Thyroid gland (tissue), 4 donors: ENCODE results near the gene FBLN1. TPM values are rescaled to one million over a fixed set of nuclear protein-coding genes. Genes with fewer than 3 reads are reported as not detected.

Experiments
- DNase-seq, 2 donors: peaks; one replicate each; pipeline ENCODE4 v3.0.0-alpha.2; 2019
- H3K27ac ChIP-seq, 3 donors: fragments of 200-600 bp; sonication (generic); 1 replicate in 2 of 3; 2 replicates in 1 of 3; pipeline ENCODE4 v1.5.1; 2016 to 2019; ENCODE audit warnings: mild to moderate bottlenecking in 1 of 3, moderate library complexity in 1 of 3
- H3K27me3 ChIP-seq: fragments of 200-600 bp; sonication (generic); one replicate; pipeline ENCODE4 v1.5.1; 2019
- H3K36me3 ChIP-seq, 2 donors: fragments of 200-600 bp; sonication (generic); one replicate each; pipeline ENCODE4 v1.5.1; 2016 to 2019
- H3K4me1 ChIP-seq, 2 donors: fragments of 200-600 bp; sonication (generic); one replicate each; pipeline ENCODE4 v1.5.1; 2017 to 2019
- H3K4me3 ChIP-seq, 3 donors: fragments of 200-600 bp; sonication (generic); replicated peaks in 1 of 3; 1 replicate in 2 of 3; 2 replicates in 1 of 3; pipeline ENCODE4 v1.5.1; 2016; ENCODE audit warnings: mild to moderate bottlenecking in 1 of 3
- H3K9me3 ChIP-seq: fragments of 200-600 bp; sonication (generic); one replicate; pipeline ENCODE4 v1.5.1; 2017
- CTCF ChIP-seq, 6 experiments: fragments of 200-600 bp in 3 of 6; fragments of 450-650 bp in 3 of 6; sonication (generic) in 3 of 6; IDR thresholded peaks; one replicate each; pipeline ENCODE4 v1.5.1; 2016 to 2019; ENCODE audit warnings: antibody characterized with exemption in 6 of 6, mild to moderate bottlenecking in 2 of 6, inconsistent platforms in 1 of 6, moderate library complexity in 1 of 6
- POLR2A ChIP-seq, 2 donors: fragments of 450-650 bp; IDR thresholded peaks; one replicate each; pipeline ENCODE4 v1.6.1; 2017; ENCODE audit warnings: antibody characterized with exemption in 2 of 2, mild to moderate bottlenecking in 2 of 2, moderate library complexity in 1 of 2
- WGBS, 2 donors: methylation state at CpG; one replicate each; pipeline ENCODE4 v1.1.5; 2017; 5-methylcytosine and 5-hydroxymethylcytosine counted together
- intact Hi-C: fragments of 100-400 bp; cut with DNase I; formaldehyde crosslinking; loops from one replicate; pipeline ENCODE4 v1.15.1; 2023
- total RNA-seq, 4 donors: library from RNA; depleted of rRNA; stranded (reverse); fragments of >200 nt; gene quantifications; one replicate each; pipeline ENCODE4 v1.2.3, GENCODE V29; 2016

The FBLN1 gene, protein sequence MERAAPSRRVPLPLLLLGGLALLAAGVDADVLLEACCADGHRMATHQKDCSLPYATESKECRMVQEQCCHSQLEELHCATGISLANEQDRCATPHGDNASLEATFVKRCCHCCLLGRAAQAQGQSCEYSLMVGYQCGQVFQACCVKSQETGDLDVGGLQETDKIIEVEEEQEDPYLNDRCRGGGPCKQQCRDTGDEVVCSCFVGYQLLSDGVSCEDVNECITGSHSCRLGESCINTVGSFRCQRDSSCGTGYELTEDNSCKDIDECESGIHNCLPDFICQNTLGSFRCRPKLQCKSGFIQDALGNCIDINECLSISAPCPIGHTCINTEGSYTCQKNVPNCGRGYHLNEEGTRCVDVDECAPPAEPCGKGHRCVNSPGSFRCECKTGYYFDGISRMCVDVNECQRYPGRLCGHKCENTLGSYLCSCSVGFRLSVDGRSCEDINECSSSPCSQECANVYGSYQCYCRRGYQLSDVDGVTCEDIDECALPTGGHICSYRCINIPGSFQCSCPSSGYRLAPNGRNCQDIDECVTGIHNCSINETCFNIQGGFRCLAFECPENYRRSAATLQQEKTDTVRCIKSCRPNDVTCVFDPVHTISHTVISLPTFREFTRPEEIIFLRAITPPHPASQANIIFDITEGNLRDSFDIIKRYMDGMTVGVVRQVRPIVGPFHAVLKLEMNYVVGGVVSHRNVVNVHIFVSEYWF
- 100 to 1,000 TPM in 3 of 4 donors, 10 to 100 TPM in 1; 52.3 to 199 (median 163) TPM for total RNA-seq

DNA sequence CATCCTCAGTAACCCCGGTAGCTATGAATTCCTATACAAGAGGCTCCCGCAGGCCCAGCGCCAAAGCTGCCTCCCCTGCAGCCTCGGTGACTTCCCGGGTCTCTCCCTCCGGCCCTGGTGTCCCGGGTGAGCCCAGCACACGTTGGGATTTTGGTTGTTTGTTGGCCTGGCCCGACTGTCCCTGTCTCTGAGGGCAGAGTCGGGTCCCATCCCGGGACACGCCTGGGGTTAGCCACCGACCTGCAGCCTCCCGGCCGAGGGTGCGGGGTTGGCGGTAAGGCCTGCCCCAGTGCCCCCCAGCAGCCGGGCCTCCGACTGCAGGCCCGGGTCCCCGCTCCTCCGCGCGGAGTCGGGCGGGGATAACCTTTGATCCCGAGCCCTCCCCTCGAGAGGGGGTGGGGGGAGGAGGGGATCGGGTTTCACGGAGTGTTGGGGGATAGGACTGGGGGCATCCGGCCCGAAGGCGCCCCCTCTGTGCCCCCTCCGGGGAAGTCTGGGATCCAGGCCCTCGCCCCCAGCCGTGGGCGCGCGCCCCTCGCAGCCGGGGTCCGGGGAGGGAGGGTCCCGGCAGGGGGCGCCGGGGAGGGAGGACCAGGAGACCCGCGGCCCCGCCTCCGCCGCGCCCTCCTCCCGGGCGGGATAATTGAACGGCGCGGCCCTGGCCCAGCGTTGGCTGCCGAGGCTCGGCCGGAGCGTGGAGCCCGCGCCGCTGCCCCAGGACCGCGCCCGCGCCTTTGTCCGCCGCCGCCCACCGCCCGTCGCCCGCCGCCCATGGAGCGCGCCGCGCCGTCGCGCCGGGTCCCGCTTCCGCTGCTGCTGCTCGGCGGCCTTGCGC lies at the start of gene FBLN1:
TSS of gene FBLN1 (plus strand) at position 669 of the 835 bp plus-strand sequence. CDS start at position 772, 103 bp downstream.
- intact Hi-C loops = no loop called here
- 8 to 14% methylated on average over 9 to 17 of the region's 89 CpGs for WGBS, 2 donors
- peaks cover 10% of the 10 kb centered on the region in 2 donors for H3K4me1 ChIP-seq

DNA sequence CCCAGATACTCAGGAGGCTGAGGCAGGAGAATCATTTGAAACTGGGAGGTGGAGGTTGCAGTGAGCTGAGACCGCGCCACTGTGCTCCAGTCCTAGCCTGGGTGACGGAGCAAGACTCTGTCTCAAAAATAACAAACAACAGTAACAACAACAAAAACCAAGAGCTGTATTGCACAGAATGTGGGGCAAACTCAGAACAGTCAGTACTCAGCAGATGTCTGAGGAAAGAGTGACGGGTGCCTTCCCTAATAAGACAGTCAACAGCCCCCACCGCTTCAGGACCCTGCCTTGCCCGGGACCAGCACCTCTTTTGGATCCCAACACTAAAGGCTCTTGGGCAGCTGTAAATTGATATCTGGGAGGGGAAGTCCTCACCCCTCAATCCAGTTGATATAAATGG lies 48.9 kb upstream of the FBLN1 start:
- Histone ChIP-seq H3K9me3 (no peaks in the 10 kb centered on the region), H3K4me1 (peaks cover 0 to 6% of the 10 kb centered on the region in 2 donors), H3K27ac (no peak overlapping the region), H3K4me3 (no peak overlapping the region), H3K36me3 (no peaks in the 10 kb centered on the region), H3K27me3 (no peaks in the 10 kb centered on the region)
- no peak for DNase-seq
- no peak for TF ChIP-seq POLR2A (IDR thresholded peaks at IDR 0.05)
- no peak for TF ChIP-seq CTCF (IDR thresholded peaks at IDR 0.05)
- 84 to 94% methylated on average over 6 of the region's 6 CpGs for WGBS, 2 donors
- intact Hi-C loops = no loop called here

More for the DNA sequence above, at the start of gene FBLN1:
- no peaks in the 10 kb centered on the region for H3K36me3 ChIP-seq
- peak within 1 kb of the TSS; percentile 36 to 59 (median 56) for H3K27ac ChIP-seq
- H3K27me3 ChIP-seq = no peaks in the 10 kb centered on the region
- peak within 1 kb of the TSS in 2 of 3 donors; percentile 25 to 39 for H3K4me3 ChIP-seq
- TF ChIP-seq CTCF (IDR thresholded peaks at IDR 0.05) = peak in 2 of 6 experiments; percentile 10 to 21
- peak in 1 of 2 donors; percentile 25 for TF ChIP-seq POLR2A (IDR thresholded peaks at IDR 0.05)
- DNase-seq = peak; percentile 30 to 35
- no peaks in the 10 kb centered on the region for H3K9me3 ChIP-seq

DNA sequence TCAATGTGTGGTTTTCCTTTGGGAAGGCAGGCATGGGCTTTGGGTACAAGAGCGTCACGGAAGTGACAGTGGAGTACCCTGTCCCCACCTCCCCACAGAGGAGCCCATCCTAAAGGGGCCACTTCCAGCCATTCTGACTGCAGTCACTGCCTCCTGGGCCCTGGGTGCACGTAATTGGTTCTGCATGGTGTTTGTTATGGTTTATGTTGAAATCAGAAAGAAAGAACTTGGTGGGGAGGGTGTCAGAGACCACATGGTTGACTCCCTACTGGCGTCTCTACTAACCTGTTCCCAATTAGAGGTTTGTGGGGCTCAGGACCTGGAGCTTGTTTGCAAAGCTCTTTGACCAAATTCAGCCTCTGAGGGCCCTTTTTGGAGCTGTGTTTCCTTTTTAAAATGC lies 48.4 kb upstream of the FBLN1 start:
- no peak overlapping the region for H3K4me3 ChIP-seq
- no peaks in the 10 kb centered on the region for H3K36me3 ChIP-seq
- H3K27me3 ChIP-seq = no peaks in the 10 kb centered on the region
- WGBS, 2 donors = 81 to 88% methylated on average over 4 of the region's 4 CpGs
- no peak for DNase-seq
- no peak overlapping the region for H3K27ac ChIP-seq
- TF ChIP-seq POLR2A (IDR thresholded peaks at IDR 0.05) (no peak), CTCF (IDR thresholded peaks at IDR 0.05) (no peak)
- H3K9me3 ChIP-seq = no peaks in the 10 kb centered on the region
- H3K4me1 ChIP-seq = peaks cover 0 to 6% of the 10 kb centered on the region in 2 donors
- intact Hi-C loops = no loop called here

- TF ChIP-seq CTCF (IDR thresholded peaks at IDR 0.05) (no peak), POLR2A (IDR thresholded peaks at IDR 0.05) (no peak)
- intact Hi-C loops = no loop called here
- H3K36me3 ChIP-seq = no peaks in the 10 kb centered on the region
- H3K4me3 ChIP-seq = no peak overlapping the region
- no peak overlapping the region for H3K27ac ChIP-seq
- no peaks in the 10 kb centered on the region for H3K27me3 ChIP-seq
- 69 to 72% methylated on average over 14 of the region's 14 CpGs for WGBS, 2 donors
- peaks cover 0 to 4% of the 10 kb centered on the region in 2 donors for H3K4me1 ChIP-seq
- no peak for DNase-seq
- no peaks in the 10 kb centered on the region for H3K9me3 ChIP-seq
Measured at GRCh38 chr22:45455212-45455611, 47.5 kb upstream of the FBLN1 start.
